ENCODE results near the gene KCNJ6. TPM values are rescaled to one million over a fixed set of nuclear protein-coding genes. Genes with fewer than 3 reads are reported as not detected.

Gene KCNJ6
- total and polyA plus RNA-seq, 8 donors, result 0.03 to 0.28 (median 0.17) TPM

GRCh38 chr21:37849506-37850102 is 66.7 kb downstream of the KCNJ6 start:
- Histone ChIP-seq H3K36me3 (no peaks in the 10 kb centered on the region), H3K9me3 (no peaks in the 10 kb centered on the region), H3K4me3 (no peak overlapping the region), H3K4me1 (no peaks in the 10 kb centered on the region), H3K27me3 (no peaks in the 10 kb centered on the region), H3K27ac (no peak overlapping the region)
- no peak for DNase-seq
- intact Hi-C loops (cut with DNase I), result no loop called here
- TF ChIP-seq, protein P1, sequence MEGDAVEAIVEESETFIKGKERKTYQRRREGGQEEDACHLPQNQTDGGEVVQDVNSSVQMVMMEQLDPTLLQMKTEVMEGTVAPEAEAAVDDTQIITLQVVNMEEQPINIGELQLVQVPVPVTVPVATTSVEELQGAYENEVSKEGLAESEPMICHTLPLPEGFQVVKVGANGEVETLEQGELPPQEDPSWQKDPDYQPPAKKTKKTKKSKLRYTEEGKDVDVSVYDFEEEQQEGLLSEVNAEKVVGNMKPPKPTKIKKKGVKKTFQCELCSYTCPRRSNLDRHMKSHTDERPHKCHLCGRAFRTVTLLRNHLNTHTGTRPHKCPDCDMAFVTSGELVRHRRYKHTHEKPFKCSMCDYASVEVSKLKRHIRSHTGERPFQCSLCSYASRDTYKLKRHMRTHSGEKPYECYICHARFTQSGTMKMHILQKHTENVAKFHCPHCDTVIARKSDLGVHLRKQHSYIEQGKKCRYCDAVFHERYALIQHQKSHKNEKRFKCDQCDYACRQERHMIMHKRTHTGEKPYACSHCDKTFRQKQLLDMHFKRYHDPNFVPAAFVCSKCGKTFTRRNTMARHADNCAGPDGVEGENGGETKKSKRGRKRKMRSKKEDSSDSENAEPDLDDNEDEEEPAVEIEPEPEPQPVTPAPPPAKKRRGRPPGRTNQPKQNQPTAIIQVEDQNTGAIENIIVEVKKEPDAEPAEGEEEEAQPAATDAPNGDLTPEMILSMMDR (IDR thresholded peaks at IDR 0.05), result no peak
- ATAC-seq, result no peak

DNA sequence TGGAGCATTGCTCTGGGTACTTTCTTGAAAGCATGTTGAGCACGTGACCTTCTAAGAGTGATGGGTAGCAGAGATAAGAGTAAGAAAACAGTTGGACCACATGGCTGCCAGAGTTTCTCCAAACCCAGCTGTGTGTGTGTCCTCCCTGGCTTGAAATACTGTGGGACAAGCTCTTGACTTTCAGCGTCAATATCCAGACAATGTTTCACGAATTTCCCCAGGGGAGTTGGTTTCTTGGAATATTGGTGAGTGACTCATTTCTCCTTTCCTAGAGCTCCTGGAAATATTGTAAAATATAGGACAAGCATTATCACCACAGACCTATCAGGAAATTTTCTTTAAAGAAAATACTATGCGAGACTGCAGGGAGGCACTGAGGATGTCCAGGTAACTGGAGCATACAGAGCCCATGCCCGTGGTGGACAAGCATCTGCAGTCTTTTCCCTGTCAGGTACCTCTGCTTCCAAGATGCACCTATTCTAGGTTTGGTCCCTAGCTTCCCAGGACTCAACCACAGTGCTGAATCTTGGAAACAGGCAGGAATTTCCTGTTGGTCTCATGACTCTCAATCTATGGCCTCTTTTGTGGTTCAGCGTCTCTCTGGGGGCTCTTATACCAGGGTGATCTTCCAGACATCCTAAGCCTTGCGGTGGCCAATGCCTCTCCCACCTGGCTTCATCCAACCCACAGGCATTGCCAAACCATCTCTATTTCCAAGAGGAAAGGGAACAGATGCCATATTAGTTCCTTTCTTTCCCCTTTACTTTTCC is 67.4 kb downstream of the KCNJ6 start:
- Histone ChIP-seq H3K36me3 (no peaks in the 10 kb centered on the region), H3K9me3 (no peaks in the 10 kb centered on the region), H3K4me1 (no peaks in the 10 kb centered on the region), H3K27ac (no peak overlapping the region), H3K4me3 (no peak overlapping the region), H3K27me3 (no peaks in the 10 kb centered on the region)
- DNase-seq (no peak), ATAC-seq (no peak)
- TF ChIP-seq, protein P1 (IDR thresholded peaks at IDR 0.05), result no peak
- intact Hi-C loops (cut with DNase I), result no loop called here

DNA sequence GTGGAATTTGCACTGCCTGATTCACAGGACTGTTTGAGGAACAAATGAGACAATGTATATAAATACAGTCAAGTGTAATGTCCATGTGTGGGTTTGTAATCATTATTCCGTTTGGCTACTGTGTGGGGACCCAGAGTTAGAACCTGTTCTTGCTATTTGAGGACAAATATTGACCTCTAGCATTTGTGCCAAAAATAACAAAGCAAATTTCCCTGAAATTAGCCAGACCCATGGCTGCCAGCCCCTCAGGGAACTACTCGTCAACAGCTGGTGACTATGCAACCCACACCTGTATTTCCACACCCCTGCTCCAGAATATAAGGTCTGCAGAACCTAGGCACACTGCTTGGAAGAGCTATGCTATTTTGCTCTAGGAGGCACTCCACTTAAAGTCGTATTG is 70.7 kb downstream of the KCNJ6 start:
- intact Hi-C loops (cut with DNase I), result no loop called here
- no peak for DNase-seq
- H3K9me3 ChIP-seq, result no peaks in the 10 kb centered on the region
- no peaks in the 10 kb centered on the region for H3K4me1 ChIP-seq
- H3K27ac ChIP-seq, result no peak overlapping the region
- no peak overlapping the region for H3K4me3 ChIP-seq
- peak; percentile 48 for ATAC-seq
- TF ChIP-seq, protein P1 (IDR thresholded peaks at IDR 0.05), result no peak
- H3K27me3 ChIP-seq, result no peaks in the 10 kb centered on the region
- no peaks in the 10 kb centered on the region for H3K36me3 ChIP-seq

DNA sequence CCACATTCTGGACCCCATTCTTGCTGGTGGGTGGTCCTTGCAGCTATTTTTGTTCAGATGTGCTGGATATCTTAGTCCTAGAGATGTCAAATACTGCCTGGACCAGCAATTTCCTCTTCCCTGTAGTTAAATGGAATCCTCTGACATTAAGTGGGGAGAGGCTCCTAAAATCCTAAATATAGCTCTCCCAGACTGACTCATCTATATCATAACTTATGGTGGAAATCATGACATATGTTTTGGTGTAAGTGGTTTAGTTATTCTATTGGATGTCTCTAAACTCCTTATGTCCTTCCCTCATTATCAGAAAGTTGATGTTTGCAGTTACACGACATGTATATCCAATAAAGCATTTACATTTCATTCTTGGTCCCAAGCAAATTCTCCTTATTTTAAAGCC is 73.1 kb downstream of the KCNJ6 start:
- peaks cover 0 to 3% of the 10 kb centered on the region in 2 donors for H3K4me1 ChIP-seq
- TF ChIP-seq, protein P1 (IDR thresholded peaks at IDR 0.05), result no peak
- H3K27ac ChIP-seq, result no peak overlapping the region
- H3K27me3 ChIP-seq, result no peaks in the 10 kb centered on the region
- ATAC-seq (no peak), DNase-seq (no peak)
- no peak overlapping the region for H3K4me3 ChIP-seq
- H3K36me3 ChIP-seq, result no peaks in the 10 kb centered on the region
- intact Hi-C loops (cut with DNase I), result no loop called here
- no peaks in the 10 kb centered on the region for H3K9me3 ChIP-seq

DNA sequence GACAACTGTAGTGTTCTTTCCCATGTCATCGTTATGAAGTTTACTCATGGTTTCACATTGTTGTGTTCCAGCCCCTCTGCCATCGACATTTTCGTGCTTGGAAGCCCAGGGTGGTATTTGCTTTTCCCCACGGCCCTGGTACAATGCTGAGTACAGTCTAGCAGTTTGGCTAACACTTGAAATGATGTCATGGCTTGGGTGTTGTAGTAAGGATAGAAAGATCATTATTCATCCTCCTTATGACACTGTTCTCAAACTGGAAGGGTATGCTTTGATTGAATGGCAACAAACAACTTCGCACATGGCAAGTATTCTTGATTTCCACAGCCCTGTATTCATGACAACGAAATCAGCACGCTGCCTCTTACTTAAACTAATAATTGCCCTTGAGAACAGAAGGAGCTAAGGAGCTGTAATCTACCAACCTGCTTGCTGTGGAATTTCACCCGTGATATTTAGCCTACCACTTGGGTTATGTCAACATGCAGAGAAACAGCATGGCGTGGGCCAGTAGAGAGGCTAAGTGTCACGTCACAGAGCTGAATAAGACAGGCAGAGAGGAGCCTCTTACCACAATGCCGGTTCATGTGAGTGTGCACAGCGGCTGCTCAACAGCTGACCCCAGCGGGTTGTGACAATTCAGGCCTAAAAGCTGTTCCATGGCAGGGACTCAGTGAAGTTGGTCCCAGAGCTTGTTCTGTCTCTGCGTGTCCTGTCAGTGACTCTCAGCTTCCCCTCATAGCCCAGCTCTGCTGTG is 73.9 kb downstream of the KCNJ6 start:
- H3K9me3 ChIP-seq, result no peaks in the 10 kb centered on the region
- no peaks in the 10 kb centered on the region for H3K36me3 ChIP-seq
- TF ChIP-seq, protein P1 (IDR thresholded peaks at IDR 0.05), result no peak
- intact Hi-C loops (cut with DNase I), result no loop called here
- DNase-seq (no peak), ATAC-seq (peak; percentile 38)
- H3K4me1 ChIP-seq, result peaks cover 0 to 3% of the 10 kb centered on the region in 2 donors
- H3K27ac ChIP-seq, result no peak overlapping the region
- no peaks in the 10 kb centered on the region for H3K27me3 ChIP-seq
- no peak overlapping the region for H3K4me3 ChIP-seq
